ENCODE data around the gene FAM151B. TPM values are rescaled to one million over a fixed set of nuclear protein-coding genes. Genes with fewer than 3 reads are reported as not detected.

FAM151B gene
- total RNA-seq, 1 experiment from 2014 or later: 0.94 TPM

DNA sequence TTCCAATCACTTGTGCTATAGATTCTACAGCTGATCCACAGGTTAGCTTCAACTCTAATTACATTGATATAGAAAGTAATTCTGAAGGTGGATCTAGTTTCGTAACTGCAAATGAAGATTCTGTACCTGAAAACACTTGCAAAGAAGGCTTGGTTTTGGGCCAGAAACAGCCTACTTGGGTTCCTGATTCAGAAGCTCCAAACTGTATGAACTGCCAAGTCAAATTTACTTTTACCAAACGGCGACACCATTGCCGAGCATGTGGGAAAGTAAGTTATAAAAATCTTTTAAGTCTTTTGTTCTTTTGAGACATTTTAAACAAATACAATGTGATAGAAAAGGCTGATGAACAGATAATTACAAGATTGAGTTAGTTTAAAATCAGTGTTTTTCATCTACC lies 49.2 kb upstream of the FAM151B start:
- Mint-ChIP-seq H3K4me3 (no peak overlapping the region), H3K9me3 (no peaks in the 10 kb centered on the region), H3K4me1 (0 out of 2 replicates have a peak, but pooled peaks cover 2% of the 10 kb centered on the region), H3K36me3 (peaks cover 33% of the 10 kb centered on the region), H3K27ac (no peak overlapping the region), H3K27me3 (ENCODE audit: low read depth) (no peaks in the 10 kb centered on the region)
- TF ChIP-seq TEAD1 (CRISPR knock-in tag; IDR thresholded peaks at IDR 0.05) (no peak), USF1 (CRISPR knock-in tag; IDR thresholded peaks at IDR 0.05) (no peak), ZNF138 (CRISPR knock-in tag; conservative IDR thresholded peaks at IDR 0.05) (no peak), ESRRA (CRISPR knock-in tag; IDR thresholded peaks at IDR 0.05; ENCODE audit: borderline replicate concordance) (no peak)
- CTCF ChIA-PET: no interaction called here
- DNase-seq (ENCODE audit: low spot score): no peak
- POLR2A ChIA-PET: no interaction called here
- no peak for ATAC-seq

DNA sequence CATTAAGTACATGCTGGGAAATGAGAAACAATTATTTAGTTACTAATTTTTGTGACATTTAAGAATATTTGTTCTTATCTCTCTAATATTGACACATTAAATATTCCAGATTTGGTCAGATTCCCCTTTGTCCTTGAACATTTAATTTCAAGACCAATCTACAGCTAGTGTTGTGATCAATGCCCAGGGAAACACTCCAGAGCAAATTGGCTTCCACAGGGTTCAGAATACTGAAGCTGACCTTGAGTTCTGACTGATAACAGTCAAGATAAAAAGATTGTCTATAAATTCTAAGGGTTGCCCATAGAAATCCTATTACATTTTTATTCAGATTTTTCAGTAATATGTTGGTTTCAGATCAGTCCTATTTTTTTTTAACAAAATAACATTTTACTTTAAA lies 48.7 kb upstream of the FAM151B start:
- ATAC-seq (no peak), DNase-seq (ENCODE audit: low spot score) (no peak)
- Mint-ChIP-seq H3K27ac (no peak overlapping the region), H3K27me3 (ENCODE audit: low read depth) (no peaks in the 10 kb centered on the region), H3K4me1 (0 out of 2 replicates have a peak, but pooled peaks cover 2% of the 10 kb centered on the region), H3K9me3 (no peaks in the 10 kb centered on the region), H3K4me3 (no peak overlapping the region), H3K36me3 (peaks cover 33% of the 10 kb centered on the region)
- TF ChIP-seq, protein P1, sequence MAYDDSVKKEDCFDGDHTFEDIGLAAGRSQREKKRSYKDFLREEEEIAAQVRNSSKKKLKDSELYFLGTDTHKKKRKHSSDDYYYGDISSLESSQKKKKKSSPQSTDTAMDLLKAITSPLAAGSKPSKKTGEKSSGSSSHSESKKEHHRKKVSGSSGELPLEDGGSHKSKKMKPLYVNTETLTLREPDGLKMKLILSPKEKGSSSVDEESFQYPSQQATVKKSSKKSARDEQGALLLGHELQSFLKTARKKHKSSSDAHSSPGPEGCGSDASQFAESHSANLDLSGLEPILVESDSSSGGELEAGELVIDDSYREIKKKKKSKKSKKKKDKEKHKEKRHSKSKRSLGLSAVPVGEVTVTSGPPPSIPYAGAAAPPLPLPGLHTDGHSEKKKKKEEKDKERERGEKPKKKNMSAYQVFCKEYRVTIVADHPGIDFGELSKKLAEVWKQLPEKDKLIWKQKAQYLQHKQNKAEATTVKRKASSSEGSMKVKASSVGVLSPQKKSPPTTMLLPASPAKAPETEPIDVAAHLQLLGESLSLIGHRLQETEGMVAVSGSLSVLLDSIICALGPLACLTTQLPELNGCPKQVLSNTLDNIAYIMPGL (CRISPR knock-in tag; IDR thresholded peaks at IDR 0.05): no peak
- TF ChIP-seq USF2 (CRISPR knock-in tag; IDR thresholded peaks at IDR 0.05) (no peak), IRF2 (CRISPR knock-in tag; IDR thresholded peaks at IDR 0.05; ENCODE audit: borderline replicate concordance, low read depth) (no peak), MXD4 (CRISPR knock-in tag; IDR thresholded peaks at IDR 0.05; ENCODE audit: borderline replicate concordance) (no peak), CREB1 (CRISPR knock-in tag; IDR thresholded peaks at IDR 0.05) (no peak), PRRX2 (CRISPR knock-in tag; IDR thresholded peaks at IDR 0.05) (no peak), FOXP1 (CRISPR knock-in tag; IDR thresholded peaks at IDR 0.05; ENCODE audit: borderline replicate concordance) (no peak), SMAD3 (CRISPR knock-in tag; IDR thresholded peaks at IDR 0.05; ENCODE audit: borderline replicate concordance) (no peak), ATF1 (CRISPR knock-in tag; IDR thresholded peaks at IDR 0.05) (no peak), NFYB (CRISPR knock-in tag; conservative IDR thresholded peaks at IDR 0.05; ENCODE audit: low read depth) (no peak), ZNF121 (CRISPR knock-in tag; IDR thresholded peaks at IDR 0.05) (no peak), CREM (CRISPR knock-in tag; IDR thresholded peaks at IDR 0.05) (no peak)
- TF ChIP-seq, protein P2, sequence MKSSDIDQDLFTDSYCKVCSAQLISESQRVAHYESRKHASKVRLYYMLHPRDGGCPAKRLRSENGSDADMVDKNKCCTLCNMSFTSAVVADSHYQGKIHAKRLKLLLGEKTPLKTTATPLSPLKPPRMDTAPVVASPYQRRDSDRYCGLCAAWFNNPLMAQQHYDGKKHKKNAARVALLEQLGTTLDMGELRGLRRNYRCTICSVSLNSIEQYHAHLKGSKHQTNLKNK (CRISPR knock-in tag; IDR thresholded peaks at IDR 0.05): no peak
- TF ChIP-seq, protein P3, sequence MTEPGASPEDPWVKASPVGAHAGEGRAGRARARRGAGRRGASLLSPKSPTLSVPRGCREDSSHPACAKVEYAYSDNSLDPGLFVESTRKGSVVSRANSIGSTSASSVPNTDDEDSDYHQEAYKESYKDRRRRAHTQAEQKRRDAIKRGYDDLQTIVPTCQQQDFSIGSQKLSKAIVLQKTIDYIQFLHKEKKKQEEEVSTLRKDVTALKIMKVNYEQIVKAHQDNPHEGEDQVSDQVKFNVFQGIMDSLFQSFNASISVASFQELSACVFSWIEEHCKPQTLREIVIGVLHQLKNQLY (CRISPR knock-in tag; IDR thresholded peaks at IDR 0.05): no peak
- TF ChIP-seq, protein P4, sequence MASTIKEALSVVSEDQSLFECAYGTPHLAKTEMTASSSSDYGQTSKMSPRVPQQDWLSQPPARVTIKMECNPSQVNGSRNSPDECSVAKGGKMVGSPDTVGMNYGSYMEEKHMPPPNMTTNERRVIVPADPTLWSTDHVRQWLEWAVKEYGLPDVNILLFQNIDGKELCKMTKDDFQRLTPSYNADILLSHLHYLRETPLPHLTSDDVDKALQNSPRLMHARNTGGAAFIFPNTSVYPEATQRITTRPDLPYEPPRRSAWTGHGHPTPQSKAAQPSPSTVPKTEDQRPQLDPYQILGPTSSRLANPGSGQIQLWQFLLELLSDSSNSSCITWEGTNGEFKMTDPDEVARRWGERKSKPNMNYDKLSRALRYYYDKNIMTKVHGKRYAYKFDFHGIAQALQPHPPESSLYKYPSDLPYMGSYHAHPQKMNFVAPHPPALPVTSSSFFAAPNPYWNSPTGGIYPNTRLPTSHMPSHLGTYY (CRISPR knock-in tag; IDR thresholded peaks at IDR 0.05): no peak
- TF ChIP-seq, protein P5, sequence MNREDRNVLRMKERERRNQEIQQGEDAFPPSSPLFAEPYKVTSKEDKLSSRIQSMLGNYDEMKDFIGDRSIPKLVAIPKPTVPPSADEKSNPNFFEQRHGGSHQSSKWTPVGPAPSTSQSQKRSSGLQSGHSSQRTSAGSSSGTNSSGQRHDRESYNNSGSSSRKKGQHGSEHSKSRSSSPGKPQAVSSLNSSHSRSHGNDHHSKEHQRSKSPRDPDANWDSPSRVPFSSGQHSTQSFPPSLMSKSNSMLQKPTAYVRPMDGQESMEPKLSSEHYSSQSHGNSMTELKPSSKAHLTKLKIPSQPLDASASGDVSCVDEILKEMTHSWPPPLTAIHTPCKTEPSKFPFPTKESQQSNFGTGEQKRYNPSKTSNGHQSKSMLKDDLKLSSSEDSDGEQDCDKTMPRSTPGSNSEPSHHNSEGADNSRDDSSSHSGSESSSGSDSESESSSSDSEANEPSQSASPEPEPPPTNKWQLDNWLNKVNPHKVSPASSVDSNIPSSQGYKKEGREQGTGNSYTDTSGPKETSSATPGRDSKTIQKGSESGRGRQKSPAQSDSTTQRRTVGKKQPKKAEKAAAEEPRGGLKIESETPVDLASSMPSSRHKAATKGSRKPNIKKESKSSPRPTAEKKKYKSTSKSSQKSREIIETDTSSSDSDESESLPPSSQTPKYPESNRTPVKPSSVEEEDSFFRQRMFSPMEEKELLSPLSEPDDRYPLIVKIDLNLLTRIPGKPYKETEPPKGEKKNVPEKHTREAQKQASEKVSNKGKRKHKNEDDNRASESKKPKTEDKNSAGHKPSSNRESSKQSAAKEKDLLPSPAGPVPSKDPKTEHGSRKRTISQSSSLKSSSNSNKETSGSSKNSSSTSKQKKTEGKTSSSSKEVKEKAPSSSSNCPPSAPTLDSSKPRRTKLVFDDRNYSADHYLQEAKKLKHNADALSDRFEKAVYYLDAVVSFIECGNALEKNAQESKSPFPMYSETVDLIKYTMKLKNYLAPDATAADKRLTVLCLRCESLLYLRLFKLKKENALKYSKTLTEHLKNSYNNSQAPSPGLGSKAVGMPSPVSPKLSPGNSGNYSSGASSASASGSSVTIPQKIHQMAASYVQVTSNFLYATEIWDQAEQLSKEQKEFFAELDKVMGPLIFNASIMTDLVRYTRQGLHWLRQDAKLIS (CRISPR knock-in tag; IDR thresholded peaks at IDR 0.05; ENCODE audit: borderline replicate concordance): no peak
- ChIA-PET POLR2A (no interaction called here), CTCF (no interaction called here)
